ENCODE measurements around the gene TUSC2. TPM values are rescaled to one million over a fixed set of nuclear protein-coding genes. Genes with fewer than 3 reads are reported as not detected.
A peak's percentile ranks its signal among the peaks of the same experiment; 100 is the strongest.

TUSC2 gene
- total RNA-seq, 6 experiments from 2014 or later: 9.7 to 36.9 (median 12.5) TPM

GRCh38 chr3:50359760-50360110, 31.7 kb upstream of the TUSC2 start:
- WGBS (ENCODE audit: insufficient coverage, low coverage, low lambda C conversion rate, missing lambda C conversion rate): 0% methylated on average over 3 of the region's 8 CpGs
- H3K9me3 ChIP-seq: no peaks in the 10 kb centered on the region
- TF ChIP-seq CTCF (IDR thresholded peaks at IDR 0.05) (no peak), POLR2A (IDR thresholded peaks at IDR 0.05) (no peak)
- DNase-seq (no peak), ATAC-seq (no peak)
- H3K4me1 ChIP-seq: peaks cover 0 to 43% (median 24%) of the 10 kb centered on the region in 4 donors
- H3K27ac ChIP-seq: no peak overlapping the region
- peak overlapping the region in 1 of 3 donors; percentile 87 for H3K4me3 ChIP-seq
- H3K27me3 ChIP-seq: no peaks in the 10 kb centered on the region
- peaks cover 0 to 7% (median 0%) of the 10 kb centered on the region in 4 donors for H3K36me3 ChIP-seq
- intact Hi-C loops (cut with DNase I): no loop called here

- 0% methylated on average over 20 of the region's 64 CpGs for WGBS (ENCODE audit: insufficient coverage, low coverage, low lambda C conversion rate, missing lambda C conversion rate)
- H3K9me3 ChIP-seq: no peaks in the 10 kb centered on the region
- peak within 1 kb of the TSS; percentile 87 to 98 (median 92) for H3K4me3 ChIP-seq
- DNase-seq: peak; percentile 95 to 99 (median 98)
- peak within 1 kb of the TSS; percentile 69 to 86 (median 80) for H3K27ac ChIP-seq
- H3K27me3 ChIP-seq: no peaks in the 10 kb centered on the region
- intact Hi-C loops (cut with DNase I): no loop called here
- peaks cover 0 to 13% (median 2%) of the 10 kb centered on the region in 4 donors for H3K36me3 ChIP-seq
- TF ChIP-seq POLR2A (IDR thresholded peaks at IDR 0.05): peak; percentile 66
- no peak for TF ChIP-seq CTCF (IDR thresholded peaks at IDR 0.05)
- ATAC-seq: peak; percentile 91 to 98 (median 96)
- H3K4me1 ChIP-seq: peaks cover 0 to 40% (median 24%) of the 10 kb centered on the region in 4 donors
These were observed 31.1 kb upstream of the TUSC2 start, which contains the start of gene TMEM115 for GRCh38 chr3:50358911-50359759. Gene TMEM115, minus strand, starts transcription at chr3:50359521. Its CDS starts 458 bp downstream, at chr3:50359063.

GRCh38 chr3:50358355-50358910, 30.4 kb upstream of the TUSC2 start:
- WGBS (ENCODE audit: insufficient coverage, low coverage, low lambda C conversion rate, missing lambda C conversion rate): 72% methylated on average over 12 of the region's 24 CpGs
- Histone ChIP-seq H3K4me1 (peaks cover 0 to 40% (median 24%) of the 10 kb centered on the region in 4 donors), H3K4me3 (peak overlapping the region; percentile 87 to 98 (median 92)), H3K36me3 (peaks cover 0 to 20% (median 5%) of the 10 kb centered on the region in 4 donors), H3K9me3 (no peaks in the 10 kb centered on the region), H3K27ac (peak overlapping the region; percentile 69 to 86 (median 80)), H3K27me3 (no peaks in the 10 kb centered on the region)
- DNase-seq: peak in 1 of 3 donors; percentile 62
- ATAC-seq: no peak
- TF ChIP-seq CTCF (IDR thresholded peaks at IDR 0.05) (no peak), POLR2A (IDR thresholded peaks at IDR 0.05) (no peak)
- intact Hi-C loops (cut with DNase I): no loop called here

GRCh38 chr3:50357481-50357880, 29.5 kb upstream of the TUSC2 start:
- ATAC-seq (peak in 1 of 4 donors; percentile 2), DNase-seq (no peak)
- H3K4me1 ChIP-seq: peaks cover 0 to 40% (median 24%) of the 10 kb centered on the region in 4 donors
- intact Hi-C loops (cut with DNase I): no loop called here
- 0% methylated on average over 1 of the region's 1 CpG for WGBS (ENCODE audit: insufficient coverage, low coverage, low lambda C conversion rate, missing lambda C conversion rate)
- no peak for TF ChIP-seq POLR2A (IDR thresholded peaks at IDR 0.05)
- TF ChIP-seq CTCF (IDR thresholded peaks at IDR 0.05): no peak
- no peaks in the 10 kb centered on the region for H3K9me3 ChIP-seq
- H3K27me3 ChIP-seq: no peaks in the 10 kb centered on the region
- no peak overlapping the region for H3K27ac ChIP-seq
- peaks cover 0 to 24% (median 5%) of the 10 kb centered on the region in 4 donors for H3K36me3 ChIP-seq
- H3K4me3 ChIP-seq: peak overlapping the region; percentile 10 to 92 (median 87)
